ENCODE data around the gene FADD.
A peak's percentile ranks its signal among the peaks of the same experiment; 100 is the strongest.

The FADD gene

GRCh38 chr11:70202920-70203750, at the start of gene FADD:
Gene FADD (plus strand): TSS chr11:70203296. CDS start chr11:70203460, 164 bp downstream.
- TF ChIP-seq CTCF (IDR thresholded peaks at IDR 0.05; ENCODE audit: borderline replicate concordance, control extremely low read depth, extremely low read depth, insufficient read depth, missing control alignments): no peak
- in situ Hi-C loops (cut with MboI; ENCODE audit: low sequenced_read_pairs, unreplicated experiment): no loop called here
- DNase-seq (ENCODE audit: low spot score): peak; percentile 97

GRCh38 chr11:70155386-70155785, 47.7 kb upstream of the FADD start:
- TF ChIP-seq CTCF (IDR thresholded peaks at IDR 0.05; ENCODE audit: borderline replicate concordance, control extremely low read depth, extremely low read depth, insufficient read depth, missing control alignments): no peak
- in situ Hi-C loops (cut with MboI; ENCODE audit: low sequenced_read_pairs, unreplicated experiment): no loop called here
- DNase-seq (ENCODE audit: low spot score): no peak

- in situ Hi-C loops (cut with MboI; ENCODE audit: low sequenced_read_pairs, unreplicated experiment): no loop called here
- no peak for DNase-seq (ENCODE audit: low spot score)
- no peak for TF ChIP-seq CTCF (IDR thresholded peaks at IDR 0.05; ENCODE audit: borderline replicate concordance, control extremely low read depth, extremely low read depth, insufficient read depth, missing control alignments)
Measured at GRCh38 chr11:70156291-70157037, 46.6 kb upstream of the FADD start.

- in situ Hi-C loops (cut with MboI; ENCODE audit: low sequenced_read_pairs, unreplicated experiment): no loop called here
- no peak for DNase-seq (ENCODE audit: low spot score)
- peak; percentile 10 for TF ChIP-seq CTCF (IDR thresholded peaks at IDR 0.05; ENCODE audit: borderline replicate concordance, control extremely low read depth, extremely low read depth, insufficient read depth, missing control alignments)
Measured at GRCh38 chr11:70158201-70158600, 44.9 kb upstream of the FADD start.

GRCh38 chr11:70158757-70159389, 44.2 kb upstream of the FADD start:
- no peak for DNase-seq (ENCODE audit: low spot score)
- TF ChIP-seq CTCF (IDR thresholded peaks at IDR 0.05; ENCODE audit: borderline replicate concordance, control extremely low read depth, extremely low read depth, insufficient read depth, missing control alignments): no peak
- in situ Hi-C loops (cut with MboI; ENCODE audit: low sequenced_read_pairs, unreplicated experiment): no loop called here

All from GM13976 (cell line).